HepG2 (cell line): ENCODE data around the gene MAN2A1. TPM values are rescaled to one million over a fixed set of nuclear protein-coding genes. Genes with fewer than 3 reads are reported as not detected.

Experiments
- CEBPB ChIP-seq: IDR thresholded peaks from 2 replicates; pipeline ENCODE4 v1.6.1; 2011; ENCODE audit warnings: low read depth, low read length, improper control_type of control experiment, borderline replicate concordance
- CEBPG ChIP-seq: IDR thresholded peaks from 2 replicates; pipeline ENCODE4 v1.6.1; 2016
- GFI1 ChIP-seq: sonication (generic); formaldehyde crosslinking; IDR thresholded peaks from 2 replicates; pipeline ENCODE4 v1.5.0; 2020; ENCODE audit warnings: missing genetic modification reagents, mild to moderate bottlenecking, borderline replicate concordance
- HCFC1 ChIP-seq: fragments of 150-350 bp; IDR thresholded peaks from 2 replicates; pipeline ENCODE4 v1.6.1; 2014; ENCODE audit warnings: low read depth, low read length
- HNRNPL ChIP-seq: fragments of 200-400 bp; formaldehyde crosslinking; IDR thresholded peaks from 2 replicates; pipeline ENCODE4 v1.6.1; 2017; ENCODE audit warnings: mild to moderate bottlenecking, low read depth, low read length
- KMT2A ChIP-seq: sonication (generic); formaldehyde crosslinking; IDR thresholded peaks from 2 replicates; pipeline ENCODE4 v1.4.0; 2020; ENCODE audit warnings: missing genetic modification reagents
- MED8 ChIP-seq: sonication (generic); formaldehyde crosslinking; IDR thresholded peaks from 2 replicates; pipeline ENCODE4 v1.8.1; 2023; ENCODE audit warnings: mild to moderate bottlenecking, missing genetic modification reagents; ENCODE audit not compliant: insufficient replicate concordance
- PPARG ChIP-seq: conservative IDR thresholded peaks from 2 replicates; pipeline ENCODE4 v1.6.1; 2016; ENCODE audit warnings: missing biosample characterization, missing genetic modification reagents
- RFX1 ChIP-seq: fragments of 450-650 bp; IDR thresholded peaks from 2 replicates; pipeline ENCODE4 v1.6.1; 2017
- RFX5 ChIP-seq: IDR thresholded peaks from 2 replicates; pipeline ENCODE4 v1.6.1; 2011; ENCODE audit warnings: low read depth, low read length, improper control_type of control experiment
- SIN3B ChIP-seq: fragments of 150-350 bp; IDR thresholded peaks from 2 replicates; pipeline ENCODE4 v1.6.1; 2014; ENCODE audit warnings: low read length
- SIX1 ChIP-seq: sonication (generic); formaldehyde crosslinking; IDR thresholded peaks from 2 replicates; pipeline ENCODE4 v1.4.0; 2020; ENCODE audit warnings: missing genetic modification reagents, borderline replicate concordance
- SNAI1 ChIP-seq: sonication (generic); formaldehyde crosslinking; IDR thresholded peaks from 2 replicates; pipeline ENCODE4 v1.5.0; 2020; ENCODE audit warnings: mild to moderate bottlenecking, missing genetic modification reagents, borderline replicate concordance
- SP2 ChIP-seq: sonication (generic); formaldehyde crosslinking; IDR thresholded peaks from 2 replicates; pipeline ENCODE4 v1.5.1; 2020; ENCODE audit warnings: mild to moderate bottlenecking, missing genetic modification reagents
- SRSF1 ChIP-seq: fragments of 200-400 bp; formaldehyde crosslinking; optimal IDR thresholded peaks from 2 replicates; pipeline ENCODE3; 2017; ENCODE audit warnings: mild to moderate bottlenecking, low read depth, low read length, moderate library complexity
- TP53 ChIP-seq: sonication (generic); formaldehyde crosslinking; conservative IDR thresholded peaks from 2 replicates; pipeline ENCODE4 v1.4.0; 2020; ENCODE audit warnings: missing genetic modification reagents
- ZBTB7B ChIP-seq: sonication (generic); formaldehyde crosslinking; IDR thresholded peaks from 2 replicates; pipeline ENCODE4 v1.4.0; 2020; ENCODE audit warnings: missing genetic modification reagents
- ZKSCAN8 ChIP-seq: IDR thresholded peaks from 2 replicates; pipeline ENCODE4 v1.6.1; 2016; ENCODE audit warnings: borderline replicate concordance, missing genetic modification reagents, missing compliant biosample characterization
- ZNF335 ChIP-seq: sonication (generic); formaldehyde crosslinking; IDR thresholded peaks from 2 replicates; pipeline ENCODE4 v1.4.0; 2020; ENCODE audit warnings: missing genetic modification reagents
- ZNF383 ChIP-seq: sonication (generic); formaldehyde crosslinking; IDR thresholded peaks from 2 replicates; pipeline ENCODE4 v1.4.0; 2020; ENCODE audit warnings: missing genetic modification reagents, mild to moderate bottlenecking, borderline replicate concordance
- ZNF547 ChIP-seq: sonication (generic); formaldehyde crosslinking; IDR thresholded peaks from 2 replicates; pipeline ENCODE4 v1.5.1; 2020; ENCODE audit warnings: mild to moderate bottlenecking, missing genetic modification reagents
- ZNF615 ChIP-seq: sonication (generic); formaldehyde crosslinking; IDR thresholded peaks from 2 replicates; pipeline ENCODE4 v1.5.0; 2020; ENCODE audit warnings: mild to moderate bottlenecking, missing genetic modification reagents, borderline replicate concordance
- ZNF644 ChIP-seq: IDR thresholded peaks from 2 replicates; pipeline ENCODE4 v1.6.1; 2016; ENCODE audit warnings: low read depth
- ZNF724P ChIP-seq: sonication (generic); formaldehyde crosslinking; IDR thresholded peaks from 2 replicates; pipeline ENCODE4 v1.8.0; 2022; ENCODE audit warnings: missing genetic modification reagents, borderline replicate concordance
- polyA plus RNA-seq, 8 experiments: library from polyadenylated mRNA; depleted of rRNA in 3 of 8; stranded (reverse) in 7 of 8; unstranded in 1 of 8; fragments of >200 nt; fragmentation: Illumina TruSeq in 4 of 8; extraction: Trizol in 4 of 8; gene quantifications; 2 replicates each; pipeline versions ENCODE4 v1.2.1 to v1.2.3, GENCODE V29; 2011 to 2016; ENCODE audit warnings: low read depth in 4 of 8, missing spikeins in 1 of 8, mixed read lengths in 1 of 8; ENCODE audit not compliant: insufficient read depth in 1 of 8
- total RNA-seq, 5 experiments: library from RNA; depleted of rRNA; stranded (reverse); fragments of >200 nt; fragmentation: Illumina TruSeq; extraction: Trizol; gene quantifications; 2 replicates each; pipeline ENCODE4 v1.2.3, GENCODE V29; 2016; ENCODE audit warnings: low read depth in 1 of 5
- TF ChIP-seq, protein P1 (sequence below): IDR thresholded peaks from 2 replicates; pipeline ENCODE4 v1.6.1; 2016
- TF ChIP-seq, protein P2 (sequence below): sonication (generic); formaldehyde crosslinking; conservative IDR thresholded peaks from 2 replicates; pipeline ENCODE4 v1.8.0; 2022; ENCODE audit warnings: missing genetic modification reagents

Gene MAN2A1
- total and polyA plus RNA-seq, 2 of the 13 experiments (the other 11 are each of a cell fraction or from before 2014, with no cell fraction given) = 56.2 to 80.5 TPM

DNA sequence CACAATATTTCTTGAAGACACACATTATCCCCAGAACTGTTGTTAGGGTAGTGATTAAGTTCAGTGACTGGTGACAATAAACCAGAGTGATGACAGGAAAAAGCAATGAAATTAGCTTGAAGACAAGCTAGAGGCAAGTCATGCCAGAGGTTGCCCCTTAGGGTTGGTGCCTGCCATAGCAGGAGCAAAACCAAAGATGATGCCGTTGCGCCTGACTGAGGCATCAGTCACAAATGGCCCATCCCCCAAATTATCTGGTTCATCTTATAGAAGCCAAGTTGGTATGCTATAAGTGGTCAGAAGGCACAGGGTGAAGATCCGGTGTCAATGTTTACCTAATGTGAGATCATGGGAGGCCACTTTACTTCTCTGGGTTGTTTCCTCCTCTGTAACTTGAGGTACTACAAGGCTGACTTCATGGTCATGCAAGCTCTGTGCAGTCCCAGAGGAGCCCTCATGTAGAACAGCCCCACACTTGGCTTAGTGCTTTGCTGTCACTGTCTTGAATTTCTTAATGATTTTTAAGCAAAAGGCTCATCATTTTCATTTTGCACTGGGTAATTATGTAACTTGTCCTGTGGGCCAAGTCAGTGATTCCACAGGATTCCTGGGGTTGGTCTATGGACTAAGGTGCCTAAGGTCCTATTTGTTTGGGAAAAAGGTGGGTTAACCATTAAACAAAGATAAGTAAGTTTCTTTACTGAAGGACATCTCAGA is 211.3 kb downstream of the MAN2A1 start (continued):
- TF ChIP-seq SIX1 (CRISPR knock-in tag) (peak; percentile 81; the same call in 1 of the 2 replicates), ZBTB7B (no peak), RFX1 (no peak), RFX5 (no peak), HNRNPL (no peak), GFI1 (CRISPR knock-in tag) (peak; percentile 76), SP2 (CRISPR knock-in tag) (no peak), MED8 (peak; percentile 68), ZNF383 (0 out of 2 replicates have a peak, but pooled peaks have one; percentile 11), HCFC1 (no peak), KMT2A (CRISPR knock-in tag) (no peak), ZNF547 (CRISPR knock-in tag) (no peak), SNAI1 (CRISPR knock-in tag) (no peak), ZNF724P (CRISPR knock-in tag) (no peak), SIN3B (no peak), ZNF335 (CRISPR knock-in tag) (no peak), ZKSCAN8 (CRISPR knock-in tag) (no peak), TP53 (peak; percentile 62; the same call in 1 of the 2 replicates), PPARG (CRISPR knock-in tag) (no peak; the same call in 1 of the 2 replicates), ZNF644 (CRISPR knock-in tag) (peak; percentile 56), CEBPB (peak; percentile 42), ZNF615 (no peak; the same call in 1 of the 2 replicates), SRSF1 (no peak), CEBPG (CRISPR knock-in tag) (peak; percentile 17)
- TF ChIP-seq, protein P1, sequence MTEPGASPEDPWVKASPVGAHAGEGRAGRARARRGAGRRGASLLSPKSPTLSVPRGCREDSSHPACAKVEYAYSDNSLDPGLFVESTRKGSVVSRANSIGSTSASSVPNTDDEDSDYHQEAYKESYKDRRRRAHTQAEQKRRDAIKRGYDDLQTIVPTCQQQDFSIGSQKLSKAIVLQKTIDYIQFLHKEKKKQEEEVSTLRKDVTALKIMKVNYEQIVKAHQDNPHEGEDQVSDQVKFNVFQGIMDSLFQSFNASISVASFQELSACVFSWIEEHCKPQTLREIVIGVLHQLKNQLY (CRISPR knock-in tag) = no peak; the same call in 1 of the 2 replicates
- TF ChIP-seq, protein P2, sequence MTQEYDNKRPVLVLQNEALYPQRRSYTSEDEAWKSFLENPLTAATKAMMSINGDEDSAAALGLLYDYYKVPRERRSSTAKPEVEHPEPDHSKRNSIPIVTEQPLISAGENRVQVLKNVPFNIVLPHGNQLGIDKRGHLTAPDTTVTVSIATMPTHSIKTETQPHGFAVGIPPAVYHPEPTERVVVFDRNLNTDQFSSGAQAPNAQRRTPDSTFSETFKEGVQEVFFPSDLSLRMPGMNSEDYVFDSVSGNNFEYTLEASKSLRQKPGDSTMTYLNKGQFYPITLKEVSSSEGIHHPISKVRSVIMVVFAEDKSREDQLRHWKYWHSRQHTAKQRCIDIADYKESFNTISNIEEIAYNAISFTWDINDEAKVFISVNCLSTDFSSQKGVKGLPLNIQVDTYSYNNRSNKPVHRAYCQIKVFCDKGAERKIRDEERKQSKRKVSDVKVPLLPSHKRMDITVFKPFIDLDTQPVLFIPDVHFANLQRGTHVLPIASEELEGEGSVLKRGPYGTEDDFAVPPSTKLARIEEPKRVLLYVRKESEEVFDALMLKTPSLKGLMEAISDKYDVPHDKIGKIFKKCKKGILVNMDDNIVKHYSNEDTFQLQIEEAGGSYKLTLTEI (CRISPR knock-in tag) = no peak
